RWPE2 (cell line): ENCODE data around the gene CHCT1.

ENCODE experiments used
- ATAC-seq: fragments of 200-7000 bp; cut with Tn5 transposase; 3 replicates; pipeline ENCODE4 v1.9.1; 2021; ENCODE audit warnings: low read depth
- DNase-seq: peaks from one replicate; pipeline ENCODE4 v3.0.0-alpha.2; 2020; ENCODE audit warnings: low spot score
- H3K27ac ChIP-seq: fragments of 450-650 bp; 2 replicates; pipeline ENCODE4 v1.5.1; 2017; ENCODE audit warnings: mild to moderate bottlenecking; ENCODE audit not compliant: poor library complexity, severe bottlenecking
- H3K27me3 ChIP-seq: fragments of 250-450 bp; sonication (Bioruptor Pico); 2 replicates; pipeline ENCODE4 v1.5.1; 2021; ENCODE audit warnings: mild to moderate bottlenecking, moderate library complexity; ENCODE audit not compliant: insufficient read depth, poor library complexity, severe bottlenecking
- H3K36me3 ChIP-seq: fragments of 250-450 bp; sonication (Bioruptor Pico); 2 replicates; pipeline ENCODE4 v1.5.1; 2020; ENCODE audit warnings: low read depth, mild to moderate bottlenecking, moderate library complexity
- H3K4me1 ChIP-seq: fragments of 250-450 bp; sonication (Bioruptor Pico); 2 replicates; pipeline ENCODE4 v1.5.1; 2021; ENCODE audit warnings: mild to moderate bottlenecking, moderate library complexity; ENCODE audit not compliant: insufficient read depth, poor library complexity, severe bottlenecking
- H3K4me3 ChIP-seq: fragments of 250-450 bp; sonication (Bioruptor Pico); 2 replicates; pipeline ENCODE4 v1.5.1; 2021; ENCODE audit warnings: mild to moderate bottlenecking, moderate library complexity; ENCODE audit not compliant: severe bottlenecking
- H3K9me3 ChIP-seq: fragments of 250-450 bp; sonication (Bioruptor Pico); 2 replicates; pipeline ENCODE4 v1.5.1; 2021; ENCODE audit warnings: mild to moderate bottlenecking, moderate library complexity; ENCODE audit not compliant: severe bottlenecking
- TF ChIP-seq, protein P1 (sequence below): fragments of 450-650 bp; IDR thresholded peaks from one replicate; pipeline ENCODE4 v1.5.1; 2017; ENCODE audit warnings: mild to moderate bottlenecking, moderate library complexity; ENCODE audit not compliant: poor library complexity, severe bottlenecking

The CHCT1 gene

DNA sequence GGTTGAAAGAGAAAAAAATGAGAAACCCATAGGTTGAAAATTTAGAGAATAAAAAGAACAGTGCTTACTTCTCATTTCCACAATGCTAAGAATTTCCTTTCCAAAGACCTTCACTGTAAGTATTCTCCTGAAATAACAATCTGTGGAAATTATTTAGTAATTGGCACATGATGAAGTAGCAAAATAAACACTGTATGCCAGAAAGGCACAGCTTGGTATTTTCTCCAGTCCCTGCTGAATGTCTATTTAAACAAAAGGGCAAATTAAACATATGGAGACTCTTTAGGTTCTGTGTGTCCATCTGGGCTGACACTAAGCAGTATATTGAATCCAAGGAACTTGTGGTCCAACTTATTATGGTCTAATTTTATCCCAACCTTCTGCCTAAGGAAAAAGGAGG lies 46.1 kb downstream of the CHCT1 start:
- Histone ChIP-seq H3K36me3 (peaks cover 74% of the 10 kb centered on the region), H3K27ac (no peak overlapping the region), H3K4me3 (no peak overlapping the region), H3K4me1 (peaks cover 9% of the 10 kb centered on the region), H3K27me3 (no peaks in the 10 kb centered on the region), H3K9me3 (no peaks in the 10 kb centered on the region)
- TF ChIP-seq, protein P1, sequence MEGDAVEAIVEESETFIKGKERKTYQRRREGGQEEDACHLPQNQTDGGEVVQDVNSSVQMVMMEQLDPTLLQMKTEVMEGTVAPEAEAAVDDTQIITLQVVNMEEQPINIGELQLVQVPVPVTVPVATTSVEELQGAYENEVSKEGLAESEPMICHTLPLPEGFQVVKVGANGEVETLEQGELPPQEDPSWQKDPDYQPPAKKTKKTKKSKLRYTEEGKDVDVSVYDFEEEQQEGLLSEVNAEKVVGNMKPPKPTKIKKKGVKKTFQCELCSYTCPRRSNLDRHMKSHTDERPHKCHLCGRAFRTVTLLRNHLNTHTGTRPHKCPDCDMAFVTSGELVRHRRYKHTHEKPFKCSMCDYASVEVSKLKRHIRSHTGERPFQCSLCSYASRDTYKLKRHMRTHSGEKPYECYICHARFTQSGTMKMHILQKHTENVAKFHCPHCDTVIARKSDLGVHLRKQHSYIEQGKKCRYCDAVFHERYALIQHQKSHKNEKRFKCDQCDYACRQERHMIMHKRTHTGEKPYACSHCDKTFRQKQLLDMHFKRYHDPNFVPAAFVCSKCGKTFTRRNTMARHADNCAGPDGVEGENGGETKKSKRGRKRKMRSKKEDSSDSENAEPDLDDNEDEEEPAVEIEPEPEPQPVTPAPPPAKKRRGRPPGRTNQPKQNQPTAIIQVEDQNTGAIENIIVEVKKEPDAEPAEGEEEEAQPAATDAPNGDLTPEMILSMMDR, result no peak
- ATAC-seq (no peak), DNase-seq (no peak)

DNA sequence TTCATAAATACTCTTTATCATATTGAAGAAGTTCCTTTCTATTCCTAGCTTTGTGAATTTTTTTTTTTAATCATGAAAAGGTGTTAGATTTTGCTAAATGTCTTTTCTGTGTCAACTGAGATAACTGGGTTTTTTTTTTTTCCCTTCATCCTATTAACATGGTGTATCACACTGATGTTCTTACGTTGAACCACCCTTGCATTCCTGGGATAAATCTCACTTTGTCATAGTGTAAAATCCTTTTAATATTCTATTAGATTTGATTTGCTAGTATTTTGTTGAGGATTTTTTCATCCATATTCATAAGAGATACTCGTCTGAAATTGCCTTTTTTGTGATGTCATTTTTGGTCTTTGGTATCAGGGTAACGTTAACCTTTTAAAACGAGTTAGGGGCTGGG lies 49.2 kb downstream of the CHCT1 start:
- Histone ChIP-seq H3K36me3 (peaks cover 47% of the 10 kb centered on the region), H3K27me3 (no peaks in the 10 kb centered on the region), H3K9me3 (no peaks in the 10 kb centered on the region), H3K27ac (no peak overlapping the region), H3K4me3 (no peak overlapping the region), H3K4me1 (peaks cover 9% of the 10 kb centered on the region)
- ATAC-seq (no peak), DNase-seq (no peak)
- TF ChIP-seq, protein P1, result no peak

DNA sequence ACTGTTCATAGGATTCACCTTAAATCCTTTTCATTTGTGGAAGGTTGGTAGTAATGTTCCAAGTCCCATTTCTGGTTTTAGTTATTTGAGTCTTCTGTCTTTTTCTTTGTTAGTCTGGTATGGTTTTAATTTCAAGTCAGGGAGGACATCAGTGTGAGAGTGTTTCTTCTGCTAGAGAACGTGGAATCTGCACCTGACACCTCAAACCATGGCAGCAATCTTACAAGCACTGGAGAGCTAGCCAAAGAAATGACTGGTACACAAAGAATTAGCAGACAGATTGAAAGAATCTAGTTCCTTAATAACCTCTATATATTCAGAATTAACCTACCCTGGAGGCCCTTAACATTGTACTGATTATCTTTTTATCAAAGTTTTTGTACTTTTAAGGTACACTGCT lies 50.2 kb downstream of the CHCT1 start:
- Histone ChIP-seq H3K4me3 (no peak overlapping the region), H3K27me3 (no peaks in the 10 kb centered on the region), H3K4me1 (peaks cover 9% of the 10 kb centered on the region), H3K27ac (no peak overlapping the region), H3K36me3 (peaks cover 37% of the 10 kb centered on the region), H3K9me3 (no peaks in the 10 kb centered on the region)
- TF ChIP-seq, protein P1, result no peak
- DNase-seq (no peak), ATAC-seq (no peak)

DNA sequence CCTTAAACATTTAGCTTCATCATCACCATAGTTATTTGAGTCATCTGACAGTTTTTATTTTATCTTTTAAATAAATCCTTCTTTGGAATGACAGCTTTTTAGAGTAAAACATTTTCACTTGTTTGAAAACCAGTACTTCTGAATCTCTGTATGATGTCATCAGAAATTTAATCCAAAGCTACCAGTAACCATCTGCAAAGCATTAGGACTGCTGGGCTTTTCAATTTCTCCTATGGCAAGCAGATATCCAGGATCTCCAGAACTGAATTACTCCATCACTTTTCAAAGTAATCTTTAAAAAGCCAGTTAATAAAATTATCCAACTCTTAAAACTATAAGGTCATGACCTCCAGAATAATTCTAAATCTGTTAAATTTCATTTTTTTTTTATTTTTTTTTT lies 51.5 kb downstream of the CHCT1 start:
- H3K9me3 ChIP-seq, result no peaks in the 10 kb centered on the region
- H3K27ac ChIP-seq, result no peak overlapping the region
- peaks cover 9% of the 10 kb centered on the region for H3K4me1 ChIP-seq
- no peak overlapping the region for H3K4me3 ChIP-seq
- ATAC-seq, result no peak
- peaks cover 37% of the 10 kb centered on the region for H3K36me3 ChIP-seq
- TF ChIP-seq, protein P1, result no peak
- no peak for DNase-seq
- no peaks in the 10 kb centered on the region for H3K27me3 ChIP-seq
